Measurements from ENCODE around the gene STPG3. TPM values are rescaled to one million over a fixed set of nuclear protein-coding genes. Genes with fewer than 3 reads are reported as not detected.

STPG3 gene
- total RNA-seq = not detected in 2 replicates

GRCh38 chr9:137251194-137251461, at the start of gene STPG3:
STPG3 (plus strand) TSS chr9:137251286; CDS start chr9:137251287, 1 bp downstream.

GRCh38 chr9:137205126-137206069, 45.7 kb upstream of the STPG3 start, which contains the start of the genes NDOR1 and TMEM203:
NDOR1 (plus strand) TSS chr9:137205700; CDS start chr9:137205778, 78 bp downstream.
TMEM203 (minus strand) TSS chr9:137205648; CDS start chr9:137205414, 234 bp downstream.

GRCh38 chr9:137222190-137223077, 28.7 kb upstream of the STPG3 start, which contains the start of gene RNF208:
RNF208 (minus strand) TSS chr9:137222240; CDS start chr9:137221212, 1,028 bp downstream.

GRCh38 chr9:137224830-137225694, 26.0 kb upstream of the STPG3 start, which contains the start of gene CYSRT1:
CYSRT1 (plus strand) TSS chr9:137225174; CDS start chr9:137225622, 448 bp downstream.

GRCh38 chr9:137227054-137227852, 23.8 kb upstream of the STPG3 start, which contains the start of gene RNF224:
RNF224 (plus strand) TSS chr9:137227502; CDS start chr9:137228336, 834 bp downstream.

GRCh38 chr9:137230705-137231371, 20.2 kb upstream of the STPG3 start, which contains the start of gene SLC34A3:
SLC34A3 (plus strand) TSS chr9:137230901; CDS start chr9:137231703, 802 bp downstream.

GRCh38 chr9:137240841-137241489, 10.1 kb upstream of the STPG3 start, which contains the start of gene TUBB4B:
TUBB4B (plus strand) TSS chr9:137241287; CDS start chr9:137241361, 74 bp downstream.

GRCh38 chr9:137254624-137255447, 3.8 kb downstream of the STPG3 start, which contains the start of gene NELFB:
NELFB (plus strand) TSS chr9:137255327.

GRCh38 chr9:137277329-137278041, 26.4 kb downstream of the STPG3 start, which contains the start of gene TOR4A:
TOR4A (plus strand) TSS chr9:137277726; CDS start chr9:137278690, 964 bp downstream.

GRCh38 chr9:137302118-137302448, 51.0 kb downstream of the STPG3 start, which contains the start of gene NRARP:
NRARP (minus strand) TSS chr9:137302271; CDS start chr9:137301928, 343 bp downstream.

Other genes with a start within 250 kb of the STPG3 start
- 16.3 and 17.5 TPM in 2 replicates for gene ABCA2, start 223.0 kb upstream of the STPG3 start, total RNA-seq
- not detected in 2 replicates for gene FUT7, start 219.2 kb upstream of the STPG3 start, total RNA-seq
- gene NPDC1, start 205.1 kb upstream of the STPG3 start, total RNA-seq = 20.0 and 20.1 TPM in 2 replicates
- gene ENTPD2, start 197.2 kb upstream of the STPG3 start, total RNA-seq = not detected in 2 replicates
- gene SAPCD2, start 180.7 kb upstream of the STPG3 start, total RNA-seq = 2.9 and 4.0 TPM in 2 replicates
- 15.6 and 22.1 TPM in 2 replicates for gene UAP1L1, start 173.8 kb upstream of the STPG3 start, total RNA-seq
- gene MAN1B1, start 164.3 kb upstream of the STPG3 start, total RNA-seq = 60.6 and 60.9 TPM in 2 replicates
- gene DPP7, start 136.6 kb upstream of the STPG3 start, total RNA-seq = 66.0 and 68.3 TPM in 2 replicates
- gene GRIN1, start 112.1 kb upstream of the STPG3 start, total RNA-seq = under 0.01 TPM in 1 of 2 replicates, not detected in the other
- gene LRRC26, start 81.2 kb upstream of the STPG3 start, total RNA-seq = not detected in 2 replicates
- not detected in 2 replicates for gene TMEM210, start 79.2 kb upstream of the STPG3 start, total RNA-seq
- gene ANAPC2, start 62.7 kb upstream of the STPG3 start, total RNA-seq = 21.9 and 24.7 TPM in 2 replicates
- 41.7 and 44.6 TPM in 2 replicates for gene SSNA1, start 62.6 kb upstream of the STPG3 start, total RNA-seq
- gene TPRN, start 50.5 kb upstream of the STPG3 start, total RNA-seq = 5.4 and 6.1 TPM in 2 replicates
- gene TMEM203, start 45.6 kb upstream of the STPG3 start, total RNA-seq = 29.0 and 29.4 TPM in 2 replicates
- 4.0 and 4.1 TPM in 2 replicates for gene NDOR1, start 45.6 kb upstream of the STPG3 start, total RNA-seq
- 0.39 TPM in 1 of 2 replicates, not detected in the other for gene RNF208, start 29.0 kb upstream of the STPG3 start, total RNA-seq
- 0.52 and 0.76 TPM in 2 replicates for gene CYSRT1, start 26.1 kb upstream of the STPG3 start, total RNA-seq
- gene RNF224, start 23.8 kb upstream of the STPG3 start, total RNA-seq = not detected in 2 replicates
- gene SLC34A3, start 20.4 kb upstream of the STPG3 start, total RNA-seq = not detected in 2 replicates
- gene TUBB4B, start 10.0 kb upstream of the STPG3 start, total RNA-seq = 114 and 130 TPM in 2 replicates
- 37.6 and 40.1 TPM in 2 replicates for gene NELFB, start 4.0 kb downstream of the STPG3 start, total RNA-seq
- 8.6 and 13.4 TPM in 2 replicates for gene TOR4A, start 26.4 kb downstream of the STPG3 start, total RNA-seq
- 0.13 and 0.22 TPM in 2 replicates for gene NRARP, start 51.0 kb downstream of the STPG3 start, total RNA-seq
- 6.3 and 7.6 TPM in 2 replicates for gene EXD3, start 171.9 kb downstream of the STPG3 start, total RNA-seq
- gene NOXA1, start 172.1 kb downstream of the STPG3 start, total RNA-seq = 0.39 and 0.65 TPM in 2 replicates
- gene ENTPD8, start 190.1 kb downstream of the STPG3 start, total RNA-seq = not detected in 2 replicates
- gene NSMF, start 208.0 kb downstream of the STPG3 start, total RNA-seq = 22.7 and 27.0 TPM in 2 replicates

All from articular chondrocyte of knee joint (primary cell).